ENCODE measurements around the gene NANOS3.

The NANOS3 gene

GRCh38 chr19:13926715-13927114 is 49.8 kb downstream of the NANOS3 start:
- DNase-seq (ENCODE audit: low read depth) = no peak
- no peak for TF ChIP-seq CTCF (IDR thresholded peaks at IDR 0.05; ENCODE audit: low read depth, low read length, missing control alignments)
- in situ Hi-C loops (cut with HindIII; ENCODE audit: low sequenced_read_pairs) = no loop called here
- no peak overlapping the region for H3K4me3 ChIP-seq (ENCODE audit: low read depth, low read length)

- DNase-seq (ENCODE audit: low read depth) = no peak
- no peak overlapping the region for H3K4me3 ChIP-seq (ENCODE audit: low read depth, low read length)
- in situ Hi-C loops (cut with HindIII; ENCODE audit: low sequenced_read_pairs) = no loop called here
- TF ChIP-seq CTCF (IDR thresholded peaks at IDR 0.05; ENCODE audit: low read depth, low read length, missing control alignments) = no peak
Measured at GRCh38 chr19:13929340-13929739, 52.4 kb downstream of the NANOS3 start.

- no peak for DNase-seq (ENCODE audit: low read depth)
- TF ChIP-seq CTCF (IDR thresholded peaks at IDR 0.05; ENCODE audit: low read depth, low read length, missing control alignments) = no peak
- in situ Hi-C loops (cut with HindIII; ENCODE audit: low sequenced_read_pairs) = no loop called here
- H3K4me3 ChIP-seq (ENCODE audit: low read depth, low read length) = no peak overlapping the region
Measured at GRCh38 chr19:13929956-13930355, 53.0 kb downstream of the NANOS3 start.

Data from astrocyte of the cerebellum (primary cell).